Mesenchymal stem cell (in vitro differentiated cells and primary cell): ENCODE measurements around the gene ZNF576.

Experiments
- DNase-seq: peaks from one replicate; pipeline ENCODE4 v3.0.0-alpha.2; 2013
- H2AFZ ChIP-seq: one replicate; pipeline ENCODE4 v1.6.1; 2013; ENCODE audit warnings: low read depth, mild to moderate bottlenecking, control low read depth, inconsistent platforms, low read length, moderate library complexity
- H2AK5ac ChIP-seq: 2 replicates; pipeline ENCODE4 v1.6.1; 2013; ENCODE audit warnings: low read length, moderate library complexity, mild to moderate bottlenecking, inconsistent platforms; ENCODE audit not compliant: severe bottlenecking
- H2BK120ac ChIP-seq: one replicate; pipeline ENCODE4 v1.6.1; 2013; ENCODE audit warnings: low read depth, mild to moderate bottlenecking, inconsistent platforms, low read length, moderate library complexity
- H2BK12ac ChIP-seq, 2 experiments: one replicate each; pipeline ENCODE4 v1.6.1; 2013; ENCODE audit warnings: inconsistent platforms in 2 of 2, low read length in 2 of 2, mild to moderate bottlenecking in 2 of 2, moderate library complexity in 2 of 2, control low read depth in 1 of 2
- H2BK15ac ChIP-seq: one replicate; pipeline ENCODE4 v1.6.1; 2013; ENCODE audit warnings: mild to moderate bottlenecking, low read depth, inconsistent platforms; ENCODE audit not compliant: poor library complexity, severe bottlenecking
- H2BK5ac ChIP-seq: 2 replicates; pipeline ENCODE4 v1.6.1; 2013; ENCODE audit warnings: low read depth, mild to moderate bottlenecking, low read length, control low read depth, inconsistent platforms; ENCODE audit not compliant: poor library complexity, severe bottlenecking
- H3K14ac ChIP-seq, 2 experiments: one replicate each; pipeline ENCODE4 v1.6.1; 2013; ENCODE audit warnings: inconsistent platforms in 2 of 2, low read length in 2 of 2, control low read depth in 1 of 2, mild to moderate bottlenecking in 1 of 2, moderate library complexity in 1 of 2
- H3K18ac ChIP-seq, 2 experiments: one replicate each; pipeline ENCODE4 v1.6.1; 2013; ENCODE audit warnings: inconsistent platforms in 2 of 2, low read length in 2 of 2, control low read depth in 1 of 2, low read depth in 1 of 2, mild to moderate bottlenecking in 1 of 2
- H3K23ac ChIP-seq, 2 experiments: one replicate each; pipeline ENCODE4 v1.6.1; 2013; ENCODE audit warnings: inconsistent platforms in 2 of 2, low read length in 2 of 2, mild to moderate bottlenecking in 2 of 2, moderate library complexity in 2 of 2, control low read depth in 1 of 2
- H3K27ac ChIP-seq: 2 replicates; pipeline ENCODE4 v1.5.1; 2013; ENCODE audit warnings: mild to moderate bottlenecking, moderate library complexity, low read length, control low read depth, inconsistent platforms; ENCODE audit not compliant: poor library complexity, severe bottlenecking
- H3K27me3 ChIP-seq, 2 experiments: 2 replicates each; pipeline versions ENCODE4 v1.6.1 to v1.7.0; 2013; ENCODE audit warnings: low read length in 2 of 2, mild to moderate bottlenecking in 2 of 2, moderate library complexity in 2 of 2, control low read depth in 1 of 2, inconsistent platforms in 1 of 2; ENCODE audit not compliant: control insufficient read depth in 1 of 2, insufficient read depth in 1 of 2
- H3K36me3 ChIP-seq, 2 experiments: 2 replicates each; pipeline versions ENCODE4 v1.6.1 to v1.7.0; 2013; ENCODE audit warnings: low read length in 2 of 2, control low read depth in 1 of 2, inconsistent platforms in 1 of 2, low read depth in 1 of 2, mild to moderate bottlenecking in 1 of 2; ENCODE audit not compliant: insufficient read depth in 2 of 2, control insufficient read depth in 1 of 2
- H3K4ac ChIP-seq, 2 experiments: one replicate each; pipeline ENCODE4 v1.6.1; 2013; ENCODE audit warnings: inconsistent platforms in 2 of 2, low read length in 2 of 2, mild to moderate bottlenecking in 2 of 2, moderate library complexity in 2 of 2, control low read depth in 1 of 2, low read depth in 1 of 2
- H3K4me1 ChIP-seq: 2 replicates; pipeline ENCODE4 v1.6.1; 2013; ENCODE audit warnings: low read depth, low read length, control low read depth; ENCODE audit not compliant: control insufficient read depth, insufficient read depth
- H3K4me2 ChIP-seq: 2 replicates; pipeline ENCODE4 v1.6.1; 2013; ENCODE audit warnings: low read length, mild to moderate bottlenecking, inconsistent platforms; ENCODE audit not compliant: poor library complexity, severe bottlenecking
- H3K4me3 ChIP-seq, 2 experiments: 2 replicates each; pipeline versions ENCODE4 v1.5.1 to v1.7.0; 2013; ENCODE audit warnings: low read length in 2 of 2, mild to moderate bottlenecking in 2 of 2, control low read depth in 1 of 2, low read depth in 1 of 2; ENCODE audit not compliant: insufficient read depth in 1 of 2
- H3K79me1 ChIP-seq: replicated peaks from 2 replicates; pipeline ENCODE4 v1.6.1; 2013; ENCODE audit warnings: mild to moderate bottlenecking, control low read depth, low read length, inconsistent platforms; ENCODE audit not compliant: poor library complexity, severe bottlenecking
- H3K9ac ChIP-seq: 2 replicates; pipeline ENCODE4 v1.7.0; 2013; ENCODE audit warnings: mild to moderate bottlenecking, low read length, moderate library complexity
- H3K9me3 ChIP-seq: 2 replicates; pipeline ENCODE4 v1.7.0; 2013; ENCODE audit warnings: mild to moderate bottlenecking, low read length; ENCODE audit not compliant: control insufficient read depth
- H4K8ac ChIP-seq: one replicate; pipeline ENCODE4 v1.6.1; 2013; ENCODE audit warnings: inconsistent platforms, mild to moderate bottlenecking, low read length, moderate library complexity
- H4K91ac ChIP-seq: one replicate; pipeline ENCODE4 v1.6.1; 2013; ENCODE audit warnings: mild to moderate bottlenecking, low read length, inconsistent platforms
- WGBS: methylation state at CpG from one replicate; pipeline ENCODE4 v1.1.7; 2013; ENCODE audit warnings: mixed read lengths; 5-methylcytosine and 5-hydroxymethylcytosine counted together

ZNF576 gene

GRCh38 chr19:43575156-43575950 lies 21.0 kb upstream of the ZNF576 start, which contains the start of the genes PINLYP and XRCC1:
Gene PINLYP (plus strand): TSS chr19:43575801. CDS start chr19:43577192, 1,391 bp downstream.
Gene XRCC1 (minus strand): TSS chr19:43575527. CDS start chr19:43575458, 69 bp downstream.
- Histone ChIP-seq H2BK15ac (no peak within 1 kb of the TSS), H3K14ac (peak within 1 kb of the TSS in 1 of 2 experiments; percentile 91), H2BK12ac (peak within 1 kb of the TSS; percentile 20 to 71), H3K4me1 (peaks cover 12% of the 10 kb centered on the region), H2BK5ac (peak within 1 kb of the TSS; percentile 92), H3K27ac (peak within 1 kb of the TSS; percentile 66), H3K9ac (peak within 1 kb of the TSS; percentile 100), H4K8ac (peak within 1 kb of the TSS; percentile 86), H3K27me3 (no peaks in the 10 kb centered on the region), H2AK5ac (peak within 1 kb of the TSS; percentile 69), H4K91ac (peak within 1 kb of the TSS; percentile 81), H3K4ac (peak within 1 kb of the TSS; percentile 46 to 74), H3K9me3 (no peaks in the 10 kb centered on the region), H3K18ac (peak within 1 kb of the TSS; percentile 89 to 94), H3K23ac (no peak within 1 kb of the TSS), H2BK120ac (peak within 1 kb of the TSS; percentile 64), H2AFZ (peak within 1 kb of the TSS; percentile 79), H3K4me2 (peak within 1 kb of the TSS; percentile 60), H3K36me3 (peaks cover 0 to 20% of the 10 kb centered on the region in 2 experiments), H3K4me3 (peak within 1 kb of the TSS; percentile 75 to 100), H3K79me1 (peaks cover 33% of the 10 kb centered on the region)
- peak; percentile 99 for DNase-seq
- 2% methylated on average over 42 of the region's 51 CpGs for WGBS

GRCh38 chr19:43575955-43576878 lies 20.2 kb upstream of the ZNF576 start:
- Histone ChIP-seq H3K14ac (no peak overlapping the region), H3K4me3 (peak overlapping the region in 1 of 2 experiments; percentile 100), H3K23ac (no peak overlapping the region), H3K79me1 (peaks cover 25% of the 10 kb centered on the region), H3K4me1 (peaks cover 12% of the 10 kb centered on the region), H2BK120ac (peak overlapping the region; percentile 64), H4K91ac (peak overlapping the region; percentile 70), H3K4ac (peak overlapping the region; percentile 46 to 74), H2BK12ac (peak overlapping the region; percentile 20 to 71), H2BK5ac (peak overlapping the region; percentile 19), H2BK15ac (no peak overlapping the region), H4K8ac (peak overlapping the region; percentile 86), H3K27me3 (no peaks in the 10 kb centered on the region), H3K27ac (peak overlapping the region; percentile 30), H3K18ac (peak overlapping the region; percentile 77 to 89), H3K4me2 (no peak overlapping the region), H2AFZ (peak overlapping the region; percentile 67), H3K9ac (peak overlapping the region; percentile 100), H2AK5ac (peak overlapping the region; percentile 69), H3K36me3 (peaks cover 0 to 20% of the 10 kb centered on the region in 2 experiments), H3K9me3 (no peaks in the 10 kb centered on the region)
- WGBS: 88% methylated on average over 37 of the region's 37 CpGs
- DNase-seq: no peak

- H2AK5ac ChIP-seq: no peak overlapping the region
- H3K27me3 ChIP-seq: no peaks in the 10 kb centered on the region
- H3K9ac ChIP-seq: no peak overlapping the region
- no peak overlapping the region for H2AFZ ChIP-seq
- no peak overlapping the region for H3K23ac ChIP-seq
- H3K27ac ChIP-seq: no peak overlapping the region
- H3K4ac ChIP-seq: no peak overlapping the region
- no peak overlapping the region for H3K4me3 ChIP-seq
- 87% methylated on average over 3 of the region's 3 CpGs for WGBS
- H4K91ac ChIP-seq: no peak overlapping the region
- no peak overlapping the region for H2BK5ac ChIP-seq
- H2BK15ac ChIP-seq: no peak overlapping the region
- H3K79me1 ChIP-seq: peaks cover 11% of the 10 kb centered on the region
- no peak overlapping the region for H3K18ac ChIP-seq
- H3K9me3 ChIP-seq: no peaks in the 10 kb centered on the region
- peaks cover 0 to under 1% of the 10 kb centered on the region in 2 experiments for H3K36me3 ChIP-seq
- no peak overlapping the region for H2BK120ac ChIP-seq
- no peak overlapping the region for H3K14ac ChIP-seq
- H2BK12ac ChIP-seq: no peak overlapping the region
- H4K8ac ChIP-seq: no peak overlapping the region
- peaks cover 14% of the 10 kb centered on the region for H3K4me1 ChIP-seq
- H3K4me2 ChIP-seq: no peak overlapping the region
- no peak for DNase-seq
Measured at GRCh38 chr19:43578787-43579186, 17.6 kb upstream of the ZNF576 start.
